DND-41 (cell line): ENCODE measurements around the gene RGR.
A peak's percentile ranks its signal among the peaks of the same experiment; 100 is the strongest.

Experiments
- ATAC-seq: fragments of 200-7000 bp; cut with Tn5 transposase; 3 replicates; pipeline ENCODE4 v1.9.1; 2021; ENCODE audit warnings: low read depth; ENCODE audit not compliant: insufficient read depth
- DNase-seq: peaks from one replicate; pipeline ENCODE4 v3.0.0-alpha.2; 2020
- H2AFZ ChIP-seq: 2 replicates; pipeline ENCODE4 v1.6.0; 2012; ENCODE audit warnings: low read depth, low read length
- H3K27ac ChIP-seq: 2 replicates; pipeline ENCODE4 v1.5.1; 2012; ENCODE audit warnings: low read length, inconsistent platforms
- H3K27me3 ChIP-seq: fragments of 200-600 bp; sonication (generic); 2 replicates; pipeline ENCODE4 v1.6.0; 2012; ENCODE audit warnings: low read length, mild to moderate bottlenecking, inconsistent platforms; ENCODE audit not compliant: insufficient read depth, poor library complexity
- H3K36me3 ChIP-seq: 2 replicates; pipeline ENCODE4 v1.5.1; 2012; ENCODE audit warnings: low read length, inconsistent platforms; ENCODE audit not compliant: insufficient read depth
- H3K4me1 ChIP-seq: 2 replicates; pipeline ENCODE4 v1.5.1; 2012; ENCODE audit warnings: mild to moderate bottlenecking, low read length; ENCODE audit not compliant: insufficient read depth
- H3K4me2 ChIP-seq: 2 replicates; pipeline ENCODE4 v1.6.0; 2012; ENCODE audit warnings: mild to moderate bottlenecking, moderate library complexity, low read length, inconsistent platforms; ENCODE audit not compliant: insufficient read depth
- H3K4me3 ChIP-seq, 2 experiments: fragments of 200-600 bp in 1 of 2; shearing (Covaris generic) in 1 of 2; 2 replicates each; pipeline ENCODE4 v1.5.1; 2012 to 2016; ENCODE audit warnings: inconsistent platforms in 2 of 2, low read length in 2 of 2, mild to moderate bottlenecking in 2 of 2, low read depth in 1 of 2, moderate library complexity in 1 of 2
- H3K79me2 ChIP-seq: 2 replicates; pipeline ENCODE4 v1.6.0; 2012; ENCODE audit warnings: low read length, inconsistent platforms; ENCODE audit not compliant: insufficient read depth
- H3K9ac ChIP-seq: 2 replicates; pipeline ENCODE4 v1.6.0; 2012; ENCODE audit warnings: low read depth, mild to moderate bottlenecking, inconsistent platforms, low read length, moderate library complexity
- H3K9me3 ChIP-seq: 2 replicates; pipeline ENCODE4 v1.5.1; 2012; ENCODE audit warnings: low read length, moderate library complexity, mild to moderate bottlenecking, inconsistent platforms; ENCODE audit not compliant: insufficient read depth, severe bottlenecking
- H4K20me1 ChIP-seq: 2 replicates; pipeline ENCODE4 v1.6.0; 2012; ENCODE audit warnings: low read length; ENCODE audit not compliant: insufficient read depth
- EZH2 ChIP-seq: IDR thresholded peaks from 3 replicates; pipeline ENCODE4 v1.6.1; 2012; ENCODE audit warnings: borderline replicate concordance, low read depth, mild to moderate bottlenecking, moderate library complexity, low read length, inconsistent platforms; ENCODE audit not compliant: severe bottlenecking
- TF ChIP-seq, protein P1 (sequence below): IDR thresholded peaks from 2 replicates; pipeline ENCODE4 v1.5.1; 2012; ENCODE audit warnings: borderline replicate concordance, low read length, moderate library complexity, mild to moderate bottlenecking; ENCODE audit not compliant: poor library complexity, severe bottlenecking; ENCODE audit errors: extremely low read depth

Gene RGR

DNA sequence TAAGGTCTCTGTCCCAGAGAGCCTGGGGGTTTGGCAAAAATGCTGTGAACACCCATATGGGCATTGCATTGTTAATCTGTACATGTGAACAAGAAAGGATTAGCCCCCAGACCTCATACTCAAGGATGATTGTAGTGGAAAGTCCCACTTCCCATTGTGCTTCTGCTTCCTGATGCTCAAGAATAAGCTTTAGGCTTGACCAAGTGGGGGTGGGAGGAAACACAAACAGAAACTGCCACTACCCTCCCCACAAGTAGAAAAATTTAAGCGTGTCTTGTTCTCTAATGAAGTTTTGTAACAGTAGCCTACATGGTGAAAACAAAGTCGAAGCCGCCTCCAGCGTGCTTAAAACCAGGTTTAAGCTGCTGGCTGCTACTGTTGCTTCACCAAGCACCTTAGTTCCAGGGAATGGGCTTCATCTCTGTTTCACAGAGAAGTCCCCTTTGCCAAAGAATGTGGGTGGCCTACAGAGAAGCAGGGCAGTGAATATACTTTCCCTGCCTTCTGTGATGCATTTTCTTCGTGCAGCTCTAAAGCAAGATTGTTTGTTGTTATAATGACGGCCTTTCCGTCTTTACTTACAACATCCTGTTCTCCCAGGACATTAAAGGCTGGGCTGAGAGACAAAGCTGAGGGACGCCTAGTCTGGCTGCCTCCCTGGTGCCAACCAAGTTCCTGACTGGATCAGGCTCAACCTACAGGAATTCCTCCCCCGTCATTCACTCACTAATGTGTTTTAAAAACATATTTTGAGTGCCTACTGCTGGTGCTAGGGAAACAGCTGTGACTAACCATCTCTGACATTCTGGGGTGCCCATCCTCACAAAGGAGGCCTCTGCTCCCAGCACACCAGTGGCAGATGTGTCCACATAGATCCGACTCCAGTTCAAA, 51.5 kb downstream of the RGR start:
- Histone ChIP-seq H3K4me3 (no peak overlapping the region), H3K9ac (no peak overlapping the region), H2AFZ (no peak overlapping the region), H3K79me2 (no peaks in the 10 kb centered on the region), H3K4me2 (no peak overlapping the region), H3K27me3 (no peaks in the 10 kb centered on the region), H3K27ac (no peak overlapping the region), H4K20me1 (peaks cover 3% of the 10 kb centered on the region; the same call in 1 of the 2 replicates), H3K9me3 (no peaks in the 10 kb centered on the region), H3K4me1 (peaks cover 36% of the 10 kb centered on the region), H3K36me3 (no peaks in the 10 kb centered on the region)
- TF ChIP-seq EZH2 = no peak
- TF ChIP-seq, protein P1, sequence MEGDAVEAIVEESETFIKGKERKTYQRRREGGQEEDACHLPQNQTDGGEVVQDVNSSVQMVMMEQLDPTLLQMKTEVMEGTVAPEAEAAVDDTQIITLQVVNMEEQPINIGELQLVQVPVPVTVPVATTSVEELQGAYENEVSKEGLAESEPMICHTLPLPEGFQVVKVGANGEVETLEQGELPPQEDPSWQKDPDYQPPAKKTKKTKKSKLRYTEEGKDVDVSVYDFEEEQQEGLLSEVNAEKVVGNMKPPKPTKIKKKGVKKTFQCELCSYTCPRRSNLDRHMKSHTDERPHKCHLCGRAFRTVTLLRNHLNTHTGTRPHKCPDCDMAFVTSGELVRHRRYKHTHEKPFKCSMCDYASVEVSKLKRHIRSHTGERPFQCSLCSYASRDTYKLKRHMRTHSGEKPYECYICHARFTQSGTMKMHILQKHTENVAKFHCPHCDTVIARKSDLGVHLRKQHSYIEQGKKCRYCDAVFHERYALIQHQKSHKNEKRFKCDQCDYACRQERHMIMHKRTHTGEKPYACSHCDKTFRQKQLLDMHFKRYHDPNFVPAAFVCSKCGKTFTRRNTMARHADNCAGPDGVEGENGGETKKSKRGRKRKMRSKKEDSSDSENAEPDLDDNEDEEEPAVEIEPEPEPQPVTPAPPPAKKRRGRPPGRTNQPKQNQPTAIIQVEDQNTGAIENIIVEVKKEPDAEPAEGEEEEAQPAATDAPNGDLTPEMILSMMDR = no peak
- ATAC-seq (no peak), DNase-seq (no peak)

DNA sequence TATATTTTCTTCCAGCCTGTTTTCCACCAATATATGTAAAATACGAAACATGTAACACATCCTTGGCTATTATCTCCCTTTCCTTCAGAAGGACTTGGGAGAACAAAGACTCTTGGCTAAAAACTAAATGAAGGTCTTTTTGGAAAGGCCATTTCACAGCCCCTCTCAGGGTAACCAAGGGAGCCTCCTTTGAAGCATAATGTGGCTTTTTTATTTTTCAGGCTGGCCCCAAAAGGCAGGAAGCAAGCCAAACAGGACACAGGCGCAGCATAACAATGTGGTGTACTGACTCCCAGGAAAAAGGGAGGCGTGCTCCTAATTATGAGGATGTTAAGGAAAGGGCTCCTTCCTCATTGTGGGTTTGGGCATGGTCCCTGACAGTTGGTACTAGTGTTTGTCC, 53.2 kb downstream of the RGR start:
- H3K79me2 ChIP-seq = no peaks in the 10 kb centered on the region
- TF ChIP-seq, protein P1 = no peak
- no peak for TF ChIP-seq EZH2
- DNase-seq (no peak), ATAC-seq (no peak)
- no peaks in the 10 kb centered on the region for H3K36me3 ChIP-seq
- H3K9ac ChIP-seq = no peak overlapping the region
- no peaks in the 10 kb centered on the region for H3K27me3 ChIP-seq
- H3K27ac ChIP-seq = no peak overlapping the region
- H3K4me2 ChIP-seq = no peak overlapping the region
- no peak overlapping the region for H3K4me3 ChIP-seq
- no peaks in the 10 kb centered on the region for H3K9me3 ChIP-seq
- peaks cover 3% of the 10 kb centered on the region; the same call in 1 of the 2 replicates for H4K20me1 ChIP-seq
- H2AFZ ChIP-seq = no peak overlapping the region
- peaks cover 35% of the 10 kb centered on the region for H3K4me1 ChIP-seq

DNA sequence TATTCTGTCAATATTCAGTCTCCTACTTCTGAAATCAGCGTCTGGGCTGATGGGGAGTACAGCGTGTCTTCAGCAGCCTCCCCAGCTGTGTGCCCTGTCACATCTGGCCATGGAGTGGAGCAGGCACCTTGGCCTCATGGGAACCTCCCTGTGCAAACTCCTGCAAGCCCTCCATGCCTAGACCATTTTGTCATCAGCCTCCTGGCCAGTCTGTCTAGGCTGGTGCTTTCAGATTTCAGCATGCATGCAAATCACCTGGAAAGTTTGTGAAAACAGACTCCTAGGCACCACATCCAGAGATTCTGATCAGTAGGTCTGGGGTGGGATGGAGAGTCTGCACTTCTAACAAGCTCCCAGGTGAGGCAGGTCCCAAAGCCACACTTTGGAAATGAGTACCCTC, 57.4 kb downstream of the RGR start:
- no peak overlapping the region for H2AFZ ChIP-seq
- H4K20me1 ChIP-seq = no peaks in the 10 kb centered on the region
- ATAC-seq (0 out of 3 replicates have a peak, but pooled peaks have one; percentile 42), DNase-seq (no peak)
- TF ChIP-seq EZH2 = no peak
- TF ChIP-seq, protein P1 = no peak
- no peak overlapping the region for H3K4me3 ChIP-seq
- H3K79me2 ChIP-seq = no peaks in the 10 kb centered on the region
- H3K36me3 ChIP-seq = no peaks in the 10 kb centered on the region
- no peaks in the 10 kb centered on the region for H3K9me3 ChIP-seq
- H3K27ac ChIP-seq = no peak overlapping the region
- H3K4me1 ChIP-seq = peaks cover 13% of the 10 kb centered on the region
- H3K27me3 ChIP-seq = no peaks in the 10 kb centered on the region
- no peak overlapping the region for H3K9ac ChIP-seq
- H3K4me2 ChIP-seq = no peak overlapping the region
